NK-92 (cell line): ENCODE data around the gene FHL5.
"Not testable (repeated sequence)": the region's sequence is repeated elsewhere in the genome, so short reads cannot be mapped to it uniquely, and the experiment has no call there.

Source experiments
- DNase-seq: peaks from one replicate; lab custom pipeline; 2025; ENCODE audit not compliant: unreplicated experiment; lab: John Stamatoyannopoulos, UW

Gene FHL5

GRCh38 chr6:96610019-96610418, 47.1 kb downstream of the FHL5 start:
- no peak for DNase-seq

- no peak for DNase-seq
Observed at GRCh38 chr6:96611342-96611991, 48.5 kb downstream of the FHL5 start.

- DNase-seq = no peak
Observed at GRCh38 chr6:96613291-96613999, 50.5 kb downstream of the FHL5 start.

GRCh38 chr6:96620851-96621250, 57.9 kb downstream of the FHL5 start:
- no peak for DNase-seq

- DNase-seq = no peak
Observed at GRCh38 chr6:96621983-96622382, 59.1 kb downstream of the FHL5 start.

- no peak for DNase-seq
Observed at GRCh38 chr6:96624957-96625356, 62.0 kb downstream of the FHL5 start.

- no peak for DNase-seq
Observed at GRCh38 chr6:96626759-96627364, 63.9 kb downstream of the FHL5 start.

GRCh38 chr6:96631248-96631647, 68.3 kb downstream of the FHL5 start:
- no peak for DNase-seq

GRCh38 chr6:96637979-96638378, 75.1 kb downstream of the FHL5 start:
- not testable (repeated sequence) for DNase-seq

- DNase-seq = no peak
Observed at GRCh38 chr6:96645106-96645505, 82.2 kb downstream of the FHL5 start.

- no peak for DNase-seq
Observed at GRCh38 chr6:96649926-96650325, 87.0 kb downstream of the FHL5 start.

GRCh38 chr6:96651816-96652215, 88.9 kb downstream of the FHL5 start:
- no peak for DNase-seq

GRCh38 chr6:96652552-96652951, 89.6 kb downstream of the FHL5 start:
- no peak for DNase-seq

- no peak for DNase-seq
Observed at GRCh38 chr6:96653181-96653580, 90.3 kb downstream of the FHL5 start.

GRCh38 chr6:96656567-96656966, 93.6 kb downstream of the FHL5 start:
- no peak for DNase-seq

- no peak for DNase-seq
Observed at GRCh38 chr6:96657344-96657743, 94.4 kb downstream of the FHL5 start.

- DNase-seq = no peak
Observed at GRCh38 chr6:96659084-96659845, 96.3 kb downstream of the FHL5 start.
